ENCODE measurements around the gene ATP12A.
A peak's percentile ranks its signal among the peaks of the same experiment; 100 is the strongest.

The ATP12A gene

DNA sequence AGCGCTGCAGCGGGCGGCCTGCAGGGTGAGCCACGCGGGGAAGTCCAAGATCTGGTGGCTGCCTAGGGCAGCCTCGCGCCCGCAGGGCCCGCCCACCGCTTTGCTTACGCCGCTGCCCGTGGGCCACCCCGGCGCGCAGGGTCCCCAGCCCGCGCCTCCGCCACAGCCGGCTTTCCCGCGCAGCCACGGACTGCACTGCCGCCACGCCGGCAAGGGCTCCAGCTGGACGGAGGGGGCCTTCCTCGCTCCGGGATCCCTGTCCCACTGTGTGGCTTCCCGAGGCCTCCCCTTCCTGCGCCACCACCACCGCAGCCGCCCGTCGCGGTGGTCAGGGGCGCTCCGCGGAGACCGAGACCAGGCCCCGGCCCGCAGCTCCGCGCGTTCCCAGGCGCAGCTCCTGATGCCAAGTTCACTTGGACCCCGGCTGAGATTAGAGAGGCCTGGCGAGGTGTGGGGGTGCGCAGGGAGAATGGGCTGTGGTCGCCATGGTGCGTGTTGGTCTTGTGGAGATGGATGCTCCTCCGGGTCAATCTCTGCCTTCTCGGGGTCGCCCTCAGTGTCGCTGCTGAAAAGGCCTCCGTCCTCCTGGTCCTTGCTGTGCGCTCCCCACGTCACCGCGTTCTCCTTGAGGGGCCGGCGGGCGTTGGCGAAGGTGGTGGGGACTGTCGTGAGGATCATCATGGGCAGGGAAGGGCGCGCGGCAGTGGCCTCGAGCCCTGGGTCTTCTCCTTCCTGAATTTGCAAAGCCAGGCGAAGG, 65.8 kb downstream of the ATP12A start:
- Histone ChIP-seq H3K4me3 (ENCODE audit: low read depth, low read length) (peak overlapping the region; percentile 57), H3K27me3 (ENCODE audit: control insufficient read depth, insufficient read depth, low read length) (peaks cover 78% of the 10 kb centered on the region), H3K9ac (ENCODE audit: low read length) (no peak overlapping the region), H3K9me3 (ENCODE audit: control insufficient read depth, insufficient read depth, low read depth, low read length) (no peaks in the 10 kb centered on the region), H3K27ac (ENCODE audit: low read depth, low read length) (no peak overlapping the region), H3K36me3 (ENCODE audit: control insufficient read depth, insufficient read depth, low read length) (no peaks in the 10 kb centered on the region), H3K4me1 (ENCODE audit: control insufficient read depth, insufficient read depth, low read length) (peaks cover 18% of the 10 kb centered on the region)

DNA sequence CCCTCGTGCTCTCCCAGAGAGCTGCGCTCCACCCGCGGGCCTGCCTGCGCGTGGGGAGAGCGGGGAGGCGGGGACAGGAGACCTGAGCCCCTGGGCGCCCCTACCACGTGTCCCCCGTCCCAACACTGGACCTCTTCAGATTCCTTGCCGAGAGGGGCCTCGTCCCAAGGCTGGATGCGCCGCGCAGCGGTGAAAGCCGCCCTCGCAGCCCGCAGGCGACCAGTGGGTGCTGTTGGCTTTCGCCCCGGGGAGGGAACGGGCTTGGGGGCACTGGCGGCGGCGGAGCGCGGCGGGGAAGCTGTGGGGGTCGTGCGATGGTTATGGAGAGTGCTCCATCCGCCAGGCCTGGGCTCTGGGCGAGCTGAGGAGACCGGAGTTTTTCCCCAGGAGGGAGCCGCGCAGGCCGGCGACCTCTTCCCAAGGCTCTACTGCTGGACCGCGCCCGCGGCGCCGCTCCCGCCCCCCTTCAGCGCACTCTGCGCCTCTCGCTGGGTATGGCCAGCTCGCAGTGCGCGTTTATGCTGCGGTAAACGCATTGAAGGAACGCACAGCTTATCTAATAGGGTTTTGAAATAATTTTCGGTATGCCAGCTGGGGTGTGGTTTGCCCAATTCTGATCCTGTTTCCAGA, 66.5 kb downstream of the ATP12A start:
- H3K9ac ChIP-seq (ENCODE audit: low read length) = no peak overlapping the region
- H3K27me3 ChIP-seq (ENCODE audit: control insufficient read depth, insufficient read depth, low read length) = peaks cover 75% of the 10 kb centered on the region
- H3K9me3 ChIP-seq (ENCODE audit: control insufficient read depth, insufficient read depth, low read depth, low read length) = no peaks in the 10 kb centered on the region
- peaks cover 11% of the 10 kb centered on the region for H3K4me1 ChIP-seq (ENCODE audit: control insufficient read depth, insufficient read depth, low read length)
- no peak overlapping the region for H3K27ac ChIP-seq (ENCODE audit: low read depth, low read length)
- no peaks in the 10 kb centered on the region for H3K36me3 ChIP-seq (ENCODE audit: control insufficient read depth, insufficient read depth, low read length)
- peak overlapping the region; percentile 57 for H3K4me3 ChIP-seq (ENCODE audit: low read depth, low read length)

DNA sequence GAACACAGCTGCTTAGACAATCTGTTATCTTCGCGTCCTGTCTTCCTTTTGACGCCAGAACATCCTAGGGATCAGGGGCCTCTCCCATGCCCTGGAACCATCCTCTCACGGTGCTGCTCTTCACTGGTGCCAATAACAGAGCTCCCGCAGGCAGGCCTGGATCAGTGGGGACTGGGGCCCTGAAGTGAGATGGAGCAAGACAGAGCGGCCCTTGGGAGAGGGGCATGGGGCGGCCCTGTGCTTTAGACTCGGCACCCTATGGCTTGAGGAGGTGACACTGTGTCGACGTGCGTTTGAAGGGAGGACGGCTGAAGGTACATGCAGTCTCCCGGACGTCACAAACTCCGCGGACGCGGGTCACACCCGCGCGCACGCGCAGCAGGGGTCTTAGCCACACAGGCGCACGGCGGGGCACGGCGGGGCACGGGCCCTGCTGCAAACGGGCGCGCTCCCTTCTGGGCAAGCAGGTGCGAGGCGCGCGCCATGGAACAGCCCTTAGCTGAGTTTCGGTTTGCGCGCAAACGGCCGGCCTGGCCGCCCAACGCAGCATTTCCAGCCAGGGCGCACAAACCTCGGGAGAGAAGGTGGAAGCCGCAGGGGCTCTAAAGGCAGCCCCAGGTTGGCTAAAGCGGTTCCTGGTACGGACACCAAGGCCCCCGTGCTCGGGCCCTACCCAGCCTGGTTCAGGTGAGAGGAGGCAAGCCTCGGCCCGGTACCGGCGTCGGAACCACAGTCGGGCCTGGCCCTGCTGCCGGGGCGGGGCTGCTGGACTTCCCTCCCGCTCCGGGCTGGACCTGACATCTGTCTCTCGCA, 67.2 kb downstream of the ATP12A start:
- H3K9me3 ChIP-seq (ENCODE audit: control insufficient read depth, insufficient read depth, low read depth, low read length) = no peaks in the 10 kb centered on the region
- peak overlapping the region; percentile 57 for H3K4me3 ChIP-seq (ENCODE audit: low read depth, low read length)
- no peaks in the 10 kb centered on the region for H3K36me3 ChIP-seq (ENCODE audit: control insufficient read depth, insufficient read depth, low read length)
- peaks cover 75% of the 10 kb centered on the region for H3K27me3 ChIP-seq (ENCODE audit: control insufficient read depth, insufficient read depth, low read length)
- no peak overlapping the region for H3K9ac ChIP-seq (ENCODE audit: low read length)
- H3K4me1 ChIP-seq (ENCODE audit: control insufficient read depth, insufficient read depth, low read length) = peaks cover 6% of the 10 kb centered on the region
- H3K27ac ChIP-seq (ENCODE audit: low read depth, low read length) = no peak overlapping the region

DNA sequence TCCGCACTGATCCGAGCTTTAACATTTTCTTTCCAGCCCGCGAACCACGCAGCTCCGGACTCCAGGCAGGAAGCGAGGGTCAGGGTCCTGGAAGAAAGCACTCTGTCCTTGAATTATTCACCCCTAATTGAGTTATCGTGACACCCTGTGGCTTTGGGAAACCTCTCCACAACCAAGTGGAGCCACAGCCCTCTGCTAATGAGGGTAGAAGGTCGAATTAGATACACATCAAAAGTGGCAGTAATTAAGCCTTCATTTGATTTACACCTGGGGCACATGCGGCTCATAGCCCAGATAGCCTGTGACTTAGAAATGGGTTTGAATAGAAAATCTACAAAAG, 67.8 kb downstream of the ATP12A start:
- Histone ChIP-seq H3K9ac (ENCODE audit: low read length) (no peak overlapping the region), H3K27ac (ENCODE audit: low read depth, low read length) (no peak overlapping the region), H3K36me3 (ENCODE audit: control insufficient read depth, insufficient read depth, low read length) (no peaks in the 10 kb centered on the region), H3K4me1 (ENCODE audit: control insufficient read depth, insufficient read depth, low read length) (peaks cover 3% of the 10 kb centered on the region; the same call in 1 of the 2 replicates), H3K9me3 (ENCODE audit: control insufficient read depth, insufficient read depth, low read depth, low read length) (no peaks in the 10 kb centered on the region), H3K27me3 (ENCODE audit: control insufficient read depth, insufficient read depth, low read length) (peaks cover 69% of the 10 kb centered on the region), H3K4me3 (ENCODE audit: low read depth, low read length) (peak overlapping the region; percentile 57)

DNA sequence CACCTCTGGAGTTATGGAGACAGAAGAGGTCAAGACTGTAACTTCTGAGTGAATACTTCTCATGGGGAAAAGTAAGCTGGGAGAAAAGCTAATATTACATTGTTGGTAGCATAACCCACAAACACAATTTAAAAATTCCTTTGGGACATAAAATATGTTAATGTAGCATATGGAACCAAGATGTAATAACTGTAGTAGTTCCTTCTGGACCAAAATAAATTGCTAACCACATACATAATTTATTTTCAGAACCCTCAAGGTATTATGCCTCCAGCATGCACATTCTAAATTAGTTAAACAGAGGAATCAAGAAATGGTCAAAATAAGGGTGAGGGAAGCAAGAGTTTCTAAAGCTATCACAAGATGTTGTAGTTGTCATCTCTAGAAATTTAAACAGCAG, 79.0 kb downstream of the ATP12A start:
- Histone ChIP-seq H3K27ac (ENCODE audit: low read depth, low read length) (no peak overlapping the region), H3K9ac (ENCODE audit: low read length) (no peak overlapping the region), H3K4me1 (ENCODE audit: control insufficient read depth, insufficient read depth, low read length) (peaks cover 4% of the 10 kb centered on the region; the same call in 1 of the 2 replicates), H3K9me3 (ENCODE audit: control insufficient read depth, insufficient read depth, low read depth, low read length) (no peaks in the 10 kb centered on the region), H3K27me3 (ENCODE audit: control insufficient read depth, insufficient read depth, low read length) (no peaks in the 10 kb centered on the region), H3K36me3 (ENCODE audit: control insufficient read depth, insufficient read depth, low read length) (no peaks in the 10 kb centered on the region), H3K4me3 (ENCODE audit: low read depth, low read length) (no peak overlapping the region)
